NCI-H2081 treated with DMSO at 0.1 percent for 48 hours (cell line): ENCODE measurements around the gene ATRIP.
"Not testable (repeated sequence)": the region's sequence is repeated elsewhere in the genome, so short reads cannot be mapped to it uniquely, and the experiment has no call there.

ENCODE experiments used
- DNase-seq: peaks from one replicate; lab custom pipeline; 2025; lab: John Stamatoyannopoulos, UW

ATRIP gene

DNA sequence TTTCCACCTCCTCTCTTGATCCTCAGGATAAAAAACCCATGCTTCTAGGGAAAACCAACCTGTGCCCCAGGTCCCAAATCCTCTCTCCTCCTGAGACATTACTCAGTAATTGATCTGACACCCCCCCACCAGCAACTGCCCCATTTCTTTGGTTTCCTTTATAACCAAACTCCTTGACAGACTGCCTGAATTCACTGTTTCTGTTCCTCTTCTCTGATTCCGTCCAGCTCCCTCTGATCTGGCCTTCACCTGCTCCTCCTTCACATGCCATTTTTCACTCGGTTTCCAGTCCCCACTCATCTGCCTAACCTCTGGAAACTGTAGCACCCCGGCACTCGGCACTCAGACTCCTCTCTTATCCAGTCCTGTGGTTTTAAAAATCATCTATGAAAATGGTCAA is 8.7 kb upstream of the ATRIP start:
- DNase-seq = no peak

DNA sequence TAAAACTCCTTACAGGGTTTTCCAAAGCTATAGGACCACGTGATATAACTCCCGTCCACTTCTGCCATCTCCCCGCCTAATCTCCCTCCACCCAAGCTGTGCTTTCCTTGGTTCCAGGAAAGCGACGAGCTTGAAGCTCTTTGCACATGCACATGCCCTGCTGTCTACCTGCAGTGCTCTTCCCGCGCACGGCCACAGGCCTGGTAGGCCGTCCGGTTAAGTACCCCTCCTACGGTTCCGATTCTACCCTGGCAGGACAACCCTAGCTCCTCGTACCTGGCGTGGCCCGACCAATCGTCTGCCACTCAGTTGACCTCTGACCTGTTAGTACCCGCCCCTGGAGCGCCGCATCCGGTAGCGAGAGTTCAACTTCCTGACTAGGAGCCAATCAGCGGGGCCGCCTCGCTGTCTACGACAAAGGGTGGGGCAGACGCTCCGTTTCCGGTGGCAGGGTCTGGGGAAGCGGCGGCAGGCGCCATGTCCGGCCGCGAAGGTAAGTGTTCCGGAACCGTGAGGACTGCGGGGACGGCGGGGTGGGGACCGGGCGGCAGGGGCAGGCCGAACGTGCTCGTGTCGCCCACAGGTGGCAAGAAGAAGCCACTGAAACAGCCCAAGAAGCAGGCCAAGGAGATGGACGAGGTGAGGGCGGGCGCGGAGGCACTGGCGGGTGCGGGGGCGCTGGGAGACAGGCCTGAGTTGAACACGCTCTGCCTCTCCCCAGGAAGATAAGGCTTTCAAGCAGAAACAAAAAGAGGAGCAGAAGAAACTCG is 6.5 kb upstream of the ATRIP start, which contains the start of the genes CCDC51 and TMA7:
Gene CCDC51 (minus strand): TSS at position 300 of the 770 bp plus-strand sequence. CDS start 4,991 bp downstream, outside the sequence.
Gene TMA7 (plus strand): TSS at position 438 of the 770 bp plus-strand sequence. CDS start 40 bp downstream, at position 478.
- peak; percentile 82 for DNase-seq

DNA sequence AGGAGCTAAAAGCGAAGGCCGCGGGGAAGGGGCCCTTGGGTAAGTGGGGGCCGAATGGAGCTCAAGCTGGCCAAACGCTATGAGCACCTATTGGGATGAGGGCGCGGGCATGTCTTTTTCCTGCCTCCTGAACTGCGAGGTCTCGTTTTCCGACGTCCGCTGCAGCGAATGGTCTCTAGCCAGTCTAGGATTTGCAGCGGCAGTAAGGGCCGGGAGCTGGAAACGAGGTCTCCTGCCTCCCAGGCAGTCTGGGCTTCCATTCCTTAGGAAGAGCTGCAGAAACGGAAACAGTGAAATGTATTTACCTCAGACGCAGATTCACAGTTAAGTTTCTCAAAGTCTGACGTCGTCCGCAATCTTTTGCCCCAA is 6.0 kb upstream of the ATRIP start:
- DNase-seq = no peak

DNA sequence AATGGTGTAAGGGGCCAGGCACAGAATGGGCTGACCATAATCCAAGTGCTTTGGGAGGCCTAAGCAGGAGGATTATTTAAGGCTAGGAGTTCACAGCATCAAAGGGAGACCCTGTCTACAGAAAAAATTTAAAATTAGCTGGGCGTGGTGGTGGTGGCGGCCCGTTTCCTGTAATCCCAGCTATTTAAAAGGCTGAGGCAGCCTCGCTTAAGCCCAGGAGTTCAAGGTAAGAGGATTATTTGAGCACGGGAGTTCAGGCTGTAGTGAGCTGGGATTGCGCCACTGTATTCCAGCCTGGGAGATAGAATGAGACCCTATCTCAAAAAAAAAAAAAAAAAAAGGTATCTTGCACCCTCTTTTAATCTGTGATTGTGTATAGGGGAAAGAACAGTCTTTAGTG is 4.6 kb upstream of the ATRIP start:
- no peak for DNase-seq

DNA sequence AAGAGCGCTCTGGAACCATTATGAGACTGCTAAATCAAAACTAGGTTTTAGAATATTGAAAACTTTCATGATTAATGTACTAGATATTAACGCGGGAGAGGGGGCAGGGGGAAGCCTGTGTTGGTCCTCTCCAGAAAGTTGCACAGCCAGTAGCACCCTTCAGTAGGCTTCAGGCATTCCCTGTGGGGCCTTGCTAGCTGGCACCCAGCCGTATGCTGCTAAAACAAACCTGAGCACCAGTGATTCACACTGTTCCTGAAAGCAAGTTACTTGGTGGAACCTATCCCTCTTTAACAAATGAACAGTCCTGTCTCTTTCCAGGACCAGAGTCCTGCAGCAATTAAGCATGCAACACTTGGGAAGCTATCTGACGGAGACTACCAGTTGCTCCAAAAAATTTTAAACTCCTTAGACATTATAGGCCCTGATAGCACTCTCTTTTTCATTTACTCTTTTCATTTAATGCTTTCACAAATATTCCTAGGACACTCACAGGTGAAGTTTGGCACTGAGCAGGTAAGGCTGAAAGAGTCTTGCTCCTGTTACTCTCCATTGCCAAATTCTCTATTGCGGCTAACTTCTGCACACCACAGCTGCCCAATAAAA is 1.2 kb upstream of the ATRIP start:
- no peak for DNase-seq

DNA sequence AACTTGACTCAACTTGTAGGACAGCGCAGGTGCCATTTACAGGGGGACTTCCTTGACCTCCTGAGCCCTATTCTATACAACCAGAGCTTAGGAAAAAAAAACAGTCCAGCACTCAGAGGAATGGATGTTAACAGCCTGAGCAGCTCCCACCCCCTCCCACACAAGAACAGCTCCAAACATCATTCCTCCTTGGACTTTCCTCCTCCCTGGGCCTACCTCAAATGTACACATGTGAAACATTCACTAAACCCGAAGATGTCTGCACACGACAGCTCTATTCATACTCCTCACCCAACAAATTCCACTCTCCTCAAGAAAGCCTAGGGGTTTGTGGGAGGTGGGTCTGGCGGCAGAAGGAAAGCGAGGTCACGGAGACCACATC is 503 bp upstream of the ATRIP start:
- no peak for DNase-seq

DNA sequence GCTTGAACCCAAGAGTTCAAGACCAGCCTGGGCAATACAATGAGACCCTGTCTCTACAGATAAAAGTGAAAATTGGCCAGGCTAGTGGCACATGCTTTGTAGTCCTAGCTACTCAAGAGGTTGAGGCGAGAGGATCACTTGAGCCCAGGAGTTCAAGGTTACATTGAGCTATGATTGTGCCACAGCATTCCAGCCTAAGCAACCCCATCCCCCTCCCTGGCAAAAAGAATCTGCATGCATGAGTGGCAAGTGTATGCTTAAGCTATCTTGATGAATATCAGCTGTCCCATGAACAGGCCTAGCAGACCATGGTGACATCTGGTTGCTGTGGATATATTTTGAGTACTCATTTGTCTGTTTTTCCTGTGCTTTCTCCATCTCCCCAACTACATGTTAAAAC is 4.7 kb downstream of the ATRIP start:
- DNase-seq = no peak

DNA sequence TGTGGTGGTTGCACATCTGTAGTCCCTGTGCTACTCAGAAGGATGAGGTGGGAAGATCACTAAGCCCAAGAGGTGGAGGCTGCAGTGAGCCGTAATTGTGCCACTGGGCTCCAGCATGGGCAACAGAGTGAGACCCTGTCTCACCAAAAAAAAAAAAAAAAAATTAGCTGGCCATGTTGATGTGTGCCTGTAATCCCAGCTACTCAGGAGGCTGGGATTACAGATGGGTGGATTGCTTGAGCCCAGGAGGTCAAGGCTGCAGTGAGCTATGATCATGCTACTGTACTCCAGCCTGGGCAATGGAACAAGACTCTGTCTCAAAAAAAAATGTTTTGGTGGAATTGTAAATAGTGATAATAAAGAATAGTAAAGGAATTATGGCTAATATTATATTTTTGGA is 9.9 kb downstream of the ATRIP start:
- no peak for DNase-seq

DNA sequence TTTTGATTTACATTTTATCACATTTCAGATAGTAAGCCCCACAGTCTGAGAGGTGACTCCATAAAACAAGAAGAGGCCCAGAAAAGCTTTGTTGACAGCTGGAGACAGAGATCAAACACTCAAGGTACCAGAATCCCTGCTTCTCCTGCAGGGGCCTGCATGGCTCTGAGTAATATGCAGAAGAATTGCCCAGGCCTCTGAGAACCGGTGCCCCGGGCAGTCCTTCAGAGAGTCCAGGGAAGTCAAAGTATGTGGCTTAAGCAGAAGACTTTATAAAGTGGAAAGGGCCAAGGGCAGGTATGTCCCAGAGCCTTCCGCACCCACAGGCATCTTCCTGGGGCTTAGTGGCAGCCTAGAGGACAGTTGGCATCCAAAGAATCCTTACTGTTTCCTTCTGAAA is 12.8 kb downstream of the ATRIP start:
- no peak for DNase-seq

DNA sequence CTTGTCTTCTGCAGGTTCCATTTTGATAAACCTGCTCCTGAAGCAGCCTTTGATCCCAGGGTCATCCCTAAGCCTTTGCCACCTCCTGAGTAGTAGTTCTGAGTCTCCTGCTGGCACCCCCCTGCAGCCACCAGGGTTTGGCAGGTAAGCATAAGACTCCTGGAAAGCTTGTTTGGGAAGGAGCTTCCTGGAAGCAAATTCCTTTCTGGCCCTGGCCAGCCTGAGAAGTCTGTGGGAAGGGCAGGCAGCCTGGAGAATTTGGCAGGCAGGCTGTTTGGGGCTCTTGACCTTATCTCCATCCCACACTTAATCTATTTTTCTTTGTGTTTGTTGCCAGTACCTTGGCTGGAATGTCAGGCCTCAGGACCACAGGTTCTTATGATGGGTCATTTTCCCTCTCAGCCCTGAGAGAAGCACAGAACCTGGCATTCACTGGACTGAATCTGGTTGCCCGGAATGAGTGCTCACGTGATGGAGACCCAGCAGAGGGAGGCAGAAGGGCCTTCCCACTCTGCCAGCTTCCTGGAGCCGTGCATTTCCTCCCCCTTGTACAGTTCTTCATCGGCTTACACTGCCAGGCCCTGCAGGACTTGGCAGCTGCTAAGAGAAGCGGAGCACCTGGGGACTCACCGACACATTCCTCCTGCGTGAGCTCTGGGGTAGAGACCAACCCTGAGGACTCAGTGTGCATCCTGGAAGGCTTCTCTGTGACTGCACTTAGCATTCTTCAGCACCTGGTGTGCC is 13.4 kb downstream of the ATRIP start:
- DNase-seq = no peak

DNA sequence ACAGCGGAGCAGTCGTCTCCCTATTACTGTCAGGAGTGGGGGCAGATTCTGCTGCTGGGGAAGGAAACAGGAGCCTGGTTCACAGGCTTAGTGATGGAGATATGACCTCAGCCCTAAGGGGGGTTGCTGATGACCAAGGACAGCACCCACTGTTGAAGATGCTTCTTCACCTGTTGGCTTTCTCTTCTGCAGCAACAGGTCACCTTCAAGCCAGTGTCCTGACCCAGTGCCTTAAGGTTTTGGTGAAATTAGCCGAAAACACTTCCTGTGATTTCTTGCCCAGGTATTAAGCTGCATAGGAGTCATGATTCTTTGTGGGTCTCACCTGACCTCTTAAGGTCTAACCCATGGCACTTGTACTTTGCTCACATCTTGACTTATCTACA is 14.0 kb downstream of the ATRIP start:
- no peak for DNase-seq

DNA sequence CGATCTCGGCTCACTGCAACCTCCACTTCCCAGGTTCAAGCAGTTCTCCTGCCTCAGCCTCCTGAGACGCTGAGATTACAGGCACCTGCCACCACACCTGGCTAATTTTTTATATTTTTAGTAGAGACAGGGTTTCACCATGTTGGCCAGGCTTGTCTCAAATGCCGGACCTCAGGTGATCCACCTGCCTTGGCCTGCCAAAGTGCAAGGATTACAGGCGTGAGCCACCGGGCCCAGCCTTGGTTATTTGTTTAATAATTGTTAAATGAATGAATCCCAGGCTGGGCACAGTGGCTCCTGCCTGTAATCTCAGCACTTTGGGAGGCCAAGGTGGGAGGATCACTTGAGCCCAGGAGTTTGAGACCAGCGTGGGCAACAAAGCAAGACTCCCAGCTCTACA is 15.2 kb downstream of the ATRIP start:
- not testable (repeated sequence) for DNase-seq

DNA sequence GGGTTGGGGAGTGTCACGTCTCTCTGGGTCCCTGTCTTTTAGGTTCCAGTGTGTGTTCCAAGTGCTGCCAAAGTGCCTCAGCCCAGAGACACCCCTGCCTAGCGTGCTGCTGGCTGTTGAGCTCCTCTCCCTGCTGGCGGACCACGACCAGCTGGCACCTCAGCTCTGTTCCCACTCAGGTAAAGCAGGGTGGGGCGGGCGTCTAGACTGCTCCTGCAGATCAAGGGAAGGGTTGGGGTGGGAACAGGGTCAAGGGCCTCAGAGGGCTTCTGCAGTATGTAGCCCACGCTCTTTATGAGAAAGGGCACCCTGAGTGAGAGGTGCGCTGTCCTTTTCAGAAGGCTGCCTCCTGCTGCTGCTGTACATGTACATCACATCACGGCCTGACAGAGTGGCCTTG is 17.2 kb downstream of the ATRIP start:
- no peak for DNase-seq

DNA sequence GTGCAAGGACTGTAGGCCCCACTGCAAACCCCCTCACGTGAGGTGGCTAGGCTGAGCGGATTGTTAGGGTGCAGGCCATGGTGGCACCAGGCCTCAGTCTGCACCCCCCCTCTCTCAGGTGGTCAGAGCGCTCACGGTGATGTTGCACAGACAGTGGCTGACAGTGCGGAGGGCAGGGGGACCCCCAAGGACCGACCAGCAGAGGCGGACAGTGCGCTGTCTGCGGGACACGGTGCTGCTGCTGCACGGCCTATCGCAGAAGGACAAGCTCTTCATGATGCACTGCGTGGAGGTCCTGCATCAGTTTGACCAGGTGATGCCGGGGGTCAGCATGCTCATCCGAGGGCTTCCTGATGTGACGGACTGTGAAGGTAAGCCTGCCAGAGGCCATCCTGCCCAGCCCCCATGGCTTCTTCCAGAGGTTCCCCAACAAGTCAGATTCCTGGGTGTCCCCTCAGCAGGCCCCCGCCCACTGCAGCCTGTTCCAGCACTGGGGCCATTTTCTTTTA is 18.2 kb downstream of the ATRIP start:
- DNase-seq = no peak

DNA sequence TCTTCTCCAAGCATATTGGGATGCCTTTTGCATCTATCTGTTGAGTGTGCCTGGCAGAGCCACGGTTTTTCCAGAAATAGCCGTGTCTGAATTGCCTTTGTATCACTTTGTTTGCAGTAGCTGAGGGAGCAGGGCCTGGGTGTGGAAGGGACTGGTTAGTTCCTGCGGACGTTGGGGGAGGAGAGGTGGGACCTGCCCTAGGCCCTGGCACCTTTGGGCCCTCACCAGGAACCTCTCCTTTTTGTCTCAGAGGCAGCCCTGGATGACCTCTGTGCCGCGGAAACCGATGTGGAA is 18.6 kb downstream of the ATRIP start:
- DNase-seq = no peak

DNA sequence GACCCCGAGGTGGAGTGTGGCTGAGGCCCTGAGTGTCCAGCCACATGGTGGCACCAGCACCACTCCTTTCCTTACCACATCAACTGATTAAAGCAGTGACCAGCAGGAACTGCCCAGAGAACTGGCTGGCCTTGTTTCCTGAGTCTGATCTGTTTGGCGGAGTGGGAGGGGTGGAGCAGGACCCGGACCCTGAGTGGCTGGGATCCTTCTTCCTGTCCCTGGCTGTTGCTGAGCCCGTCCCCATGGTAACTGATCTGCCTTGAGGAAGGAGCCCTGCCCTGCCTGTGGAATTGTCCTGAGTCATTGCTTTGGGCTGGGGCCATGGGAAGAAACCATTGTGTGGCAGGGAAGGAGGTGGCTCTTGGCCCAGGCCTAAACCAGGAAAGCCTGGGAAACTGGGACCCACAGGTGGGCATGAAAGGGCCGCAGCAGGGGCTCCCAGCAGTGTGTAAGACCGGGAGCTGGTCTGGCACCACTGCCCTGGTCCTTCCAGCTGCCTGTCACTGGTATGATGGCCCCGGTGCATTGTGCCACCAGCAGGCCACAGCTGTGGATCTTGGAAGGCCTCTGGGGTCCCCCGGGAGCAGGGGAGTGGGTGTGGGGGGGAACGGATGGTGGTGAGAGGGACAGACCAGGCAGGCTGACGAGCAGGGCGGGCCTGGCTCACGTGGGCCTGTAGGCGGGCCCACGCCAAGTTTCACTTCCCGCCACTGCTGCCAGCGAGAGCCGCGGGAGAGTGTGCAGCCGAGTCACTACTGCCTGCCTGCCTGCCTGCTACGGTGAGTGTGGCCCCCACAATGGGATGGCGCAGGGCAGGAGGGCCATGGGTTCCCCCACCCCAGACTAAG is 19.2 kb downstream of the ATRIP start:
- DNase-seq = no peak

DNA sequence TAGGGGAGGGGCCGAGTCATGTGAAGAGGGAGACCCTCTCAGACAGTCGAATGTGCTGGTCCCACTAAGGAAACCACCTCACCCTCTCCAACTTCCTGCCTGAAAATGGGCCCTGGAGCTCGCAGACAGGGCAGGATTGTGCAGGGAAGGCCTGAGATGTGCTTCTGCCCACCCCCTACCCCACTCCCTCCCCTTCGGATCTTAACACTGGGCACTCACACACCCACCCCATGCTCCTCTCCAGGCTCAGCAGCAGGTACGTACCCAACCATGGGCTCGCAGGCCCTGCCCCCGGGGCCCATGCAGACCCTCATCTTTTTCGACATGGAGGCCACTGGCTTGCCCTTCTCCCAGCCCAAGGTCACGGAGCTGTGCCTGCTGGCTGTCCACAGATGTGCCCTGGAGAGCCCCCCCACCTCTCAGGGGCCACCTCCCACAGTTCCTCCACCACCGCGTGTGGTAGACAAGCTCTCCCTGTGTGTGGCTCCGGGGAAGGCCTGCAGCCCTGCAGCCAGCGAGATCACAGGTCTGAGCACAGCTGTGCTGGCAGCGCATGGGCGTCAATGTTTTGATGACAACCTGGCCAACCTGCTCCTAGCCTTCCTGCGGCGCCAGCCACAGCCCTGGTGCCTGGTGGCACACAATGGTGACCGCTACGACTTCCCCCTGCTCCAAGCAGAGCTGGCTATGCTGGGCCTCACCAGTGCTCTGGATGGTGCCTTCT is 20.0 kb downstream of the ATRIP start:
- DNase-seq = no peak

DNA sequence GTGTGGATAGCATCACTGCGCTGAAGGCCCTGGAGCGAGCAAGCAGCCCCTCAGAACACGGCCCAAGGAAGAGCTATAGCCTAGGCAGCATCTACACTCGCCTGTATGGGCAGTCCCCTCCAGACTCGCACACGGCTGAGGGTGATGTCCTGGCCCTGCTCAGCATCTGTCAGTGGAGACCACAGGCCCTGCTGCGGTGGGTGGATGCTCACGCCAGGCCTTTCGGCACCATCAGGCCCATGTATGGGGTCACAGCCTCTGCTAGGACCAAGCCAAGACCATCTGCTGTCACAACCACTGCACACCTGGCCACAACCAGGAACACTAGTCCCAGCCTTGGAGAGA is 20.5 kb downstream of the ATRIP start:
- no peak for DNase-seq

DNA sequence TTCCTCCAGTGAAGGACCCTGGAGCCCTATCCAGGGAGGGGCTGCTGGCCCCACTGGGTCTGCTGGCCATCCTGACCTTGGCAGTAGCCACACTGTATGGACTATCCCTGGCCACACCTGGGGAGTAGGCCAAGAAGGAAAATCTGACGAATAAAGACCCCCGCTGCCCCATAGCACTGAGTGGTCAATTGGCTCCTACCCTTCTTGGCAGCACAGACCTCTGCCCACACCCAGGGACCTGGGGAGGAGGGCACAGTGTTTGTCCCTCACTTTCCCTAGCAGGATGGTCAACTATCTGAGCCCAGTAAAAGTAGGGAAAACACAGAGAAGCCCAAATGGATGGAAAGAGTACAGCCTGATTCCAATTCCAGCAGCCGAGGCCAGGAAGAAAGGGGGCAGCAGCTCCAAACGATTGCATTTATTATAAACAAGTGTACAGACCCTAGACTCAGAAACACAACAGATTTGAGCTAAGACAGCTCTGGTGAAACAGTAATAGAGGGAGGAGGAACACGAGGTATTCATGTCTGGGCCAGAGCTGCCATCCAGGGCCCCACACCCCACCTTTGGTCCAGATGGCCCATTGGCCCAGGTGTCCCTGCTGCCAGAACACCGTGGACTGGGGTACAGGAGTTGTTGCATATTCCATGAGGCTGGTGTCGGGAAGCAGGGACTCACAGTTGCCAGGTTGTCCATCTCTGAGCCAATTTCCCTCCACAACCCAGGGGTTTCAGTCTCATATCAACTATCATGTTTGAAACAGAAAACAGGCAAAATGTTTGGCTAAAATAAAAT is 21.1 kb downstream of the ATRIP start:
- DNase-seq = no peak

DNA sequence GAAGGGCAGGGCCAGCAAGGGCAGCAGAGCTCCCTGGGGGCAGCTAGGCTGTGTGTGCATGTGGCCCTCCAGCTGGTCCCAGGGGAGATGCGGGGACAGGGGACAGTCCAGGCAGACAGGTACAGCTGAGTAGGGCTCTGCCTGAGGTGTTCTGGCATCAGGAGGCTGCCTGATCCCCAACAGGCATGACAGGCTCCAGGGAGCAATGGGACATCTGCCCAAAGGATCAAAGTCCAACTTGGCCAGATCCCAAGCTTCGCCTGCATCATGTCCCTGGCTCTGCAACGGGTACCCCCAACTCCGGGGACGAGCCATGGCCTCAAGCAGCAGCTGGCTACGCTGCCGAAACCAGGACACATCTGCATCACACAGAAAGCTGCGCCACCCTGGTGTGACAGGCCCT is 21.8 kb downstream of the ATRIP start:
- DNase-seq = no peak
